Fibroblast of lung (primary cell): ENCODE results near the gene PHF20. TPM values are rescaled to one million over a fixed set of nuclear protein-coding genes. Genes with fewer than 3 reads are reported as not detected.
"Not testable (repeated sequence)": the region's sequence is repeated elsewhere in the genome, so short reads cannot be mapped to it uniquely, and the experiment has no call there.

ENCODE experiments used
- DNase-seq, 2 donors: peaks; one replicate each; pipeline versions ENCODE4 v3.0.0 to v3.0.0-alpha.2; 2010; ENCODE audit warnings: low read depth in 2 of 2
- H2AFZ ChIP-seq: 2 replicates; pipeline ENCODE4 v1.5.1; 2012; ENCODE audit warnings: low read length, control low read depth, inconsistent platforms
- H3K27ac ChIP-seq: 2 replicates; pipeline ENCODE4 v1.5.1; 2011; ENCODE audit warnings: low read length, control low read depth; ENCODE audit not compliant: insufficient read depth
- H3K27me3 ChIP-seq: 2 replicates; pipeline ENCODE4 v1.5.1; 2011; ENCODE audit warnings: mild to moderate bottlenecking, low read length; ENCODE audit not compliant: control insufficient read depth, insufficient read depth
- H3K36me3 ChIP-seq: 2 replicates; pipeline ENCODE4 v1.5.1; 2011; ENCODE audit warnings: low read length; ENCODE audit not compliant: control insufficient read depth, insufficient read depth
- H3K4me1 ChIP-seq: 2 replicates; pipeline ENCODE4 v1.5.1; 2011; ENCODE audit warnings: low read length; ENCODE audit not compliant: control insufficient read depth, insufficient read depth; ENCODE audit errors: extremely low read depth
- H3K4me2 ChIP-seq: 2 replicates; pipeline ENCODE4 v1.5.1; 2011; ENCODE audit warnings: low read length, control low read depth; ENCODE audit not compliant: insufficient read depth; ENCODE audit errors: extremely low read depth
- H3K4me3 ChIP-seq, 4 experiments: fragments of 200-600 bp in 1 of 4; sonication (generic) in 1 of 4; replicated peaks in 1 of 4; 2 replicates each; pipeline ENCODE4 v1.5.1; 2011 to 2016; ENCODE audit warnings: low read length in 4 of 4, low read depth in 3 of 4, mild to moderate bottlenecking in 3 of 4, control low read depth in 2 of 4, inconsistent platforms in 1 of 4, mixed read lengths in 1 of 4; ENCODE audit not compliant: insufficient read depth in 1 of 4; ENCODE audit errors: control extremely low read depth in 1 of 4
- H3K79me2 ChIP-seq: 2 replicates; pipeline ENCODE4 v1.5.1; 2012; ENCODE audit warnings: mild to moderate bottlenecking, low read length, inconsistent platforms; ENCODE audit not compliant: control insufficient read depth, insufficient read depth
- H3K9ac ChIP-seq: 2 replicates; pipeline ENCODE4 v1.5.1; 2011; ENCODE audit warnings: mild to moderate bottlenecking, low read length, control low read depth; ENCODE audit not compliant: insufficient read depth
- H3K9me3 ChIP-seq: 2 replicates; pipeline ENCODE4 v1.5.1; 2012; ENCODE audit warnings: low read depth, low read length; ENCODE audit not compliant: control insufficient read depth, insufficient read depth
- H4K20me1 ChIP-seq: 2 replicates; pipeline ENCODE4 v1.5.1; 2011; ENCODE audit warnings: low read length; ENCODE audit not compliant: control insufficient read depth, insufficient read depth; ENCODE audit errors: extremely low read depth
- CTCF ChIP-seq, 2 donors: IDR thresholded peaks in 1 of 2; conservative IDR thresholded peaks in 1 of 2; 1 replicate in 1 of 2; 2 replicates in 1 of 2; pipeline ENCODE4 v1.5.1; 2011 to 2012; ENCODE audit warnings: low read length in 2 of 2, control low read depth in 1 of 2, inconsistent platforms in 1 of 2, low read depth in 1 of 2, mild to moderate bottlenecking in 1 of 2
- EZH2 ChIP-seq: IDR thresholded peaks from 2 replicates; pipeline ENCODE4 v1.5.1; 2012; ENCODE audit warnings: low read length, control low read depth, mild to moderate bottlenecking; ENCODE audit errors: missing control alignments
- polyA plus RNA-seq, 2 donors: library from polyadenylated mRNA; depleted of rRNA in 1 of 2; stranded (reverse) in 1 of 2; unstranded in 1 of 2; fragments of >200 nt; gene quantifications; 2 replicates each; pipeline ENCODE4 v1.2.1, GENCODE V29; 2011 to 2012; ENCODE audit warnings: missing spikeins in 1 of 2
- total RNA-seq: library from RNA; depleted of rRNA; stranded (reverse); fragments of >200 nt; gene quantifications from 2 replicates; pipeline ENCODE4 v1.2.1, GENCODE V29; 2014

Gene PHF20
- total and polyA plus RNA-seq, 2 donors (not counting 1 experiment from before 2014, with no cell fraction given) = 31.4 to 40.1 TPM

DNA sequence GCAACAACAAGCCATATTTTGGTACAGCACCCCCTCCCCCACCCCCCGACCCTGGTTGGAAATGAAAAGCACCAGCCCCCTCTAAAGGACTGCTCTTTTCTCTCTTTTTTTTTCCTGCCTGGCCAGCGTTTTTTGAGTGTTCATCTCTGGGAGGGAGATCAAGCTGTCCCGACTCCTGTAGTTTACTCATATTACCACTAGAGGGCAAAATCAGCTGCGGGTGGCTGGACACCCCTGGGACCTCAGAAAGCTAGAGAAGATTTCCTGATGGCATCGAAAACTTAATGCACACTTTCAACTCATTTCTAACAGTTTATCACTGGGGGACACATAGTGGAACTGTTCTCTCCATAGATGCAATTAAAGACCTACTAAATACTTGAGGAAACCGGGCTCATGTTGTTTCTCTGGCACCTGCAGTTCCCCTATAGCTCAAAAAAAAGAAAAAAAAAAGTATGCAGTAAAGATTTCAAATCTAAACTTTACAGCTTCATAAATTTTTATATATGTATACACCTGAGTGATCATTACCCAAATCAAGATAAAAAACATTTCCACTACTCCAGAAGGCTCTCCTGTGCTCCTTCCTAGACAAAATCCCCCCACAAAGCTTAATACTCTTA is 221.0 kb downstream of the PHF20 start:
- peak; percentile 40 to 68 for DNase-seq
- H4K20me1 ChIP-seq = no peaks in the 10 kb centered on the region
- H3K27ac ChIP-seq = no peak overlapping the region
- TF ChIP-seq CTCF (conservative IDR thresholded peaks at IDR 0.05 in 1 of 2, IDR thresholded peaks at IDR 0.05 in 1 of 2; ENCODE audit: low read depth in 1 of 2, low read length in 2 of 2) (peak; percentile 85 to 89), EZH2 (no peak)
- peak overlapping the region; percentile 32 for H3K4me2 ChIP-seq
- no peaks in the 10 kb centered on the region for H3K36me3 ChIP-seq
- no peak overlapping the region for H2AFZ ChIP-seq
- no peaks in the 10 kb centered on the region for H3K79me2 ChIP-seq
- no peak overlapping the region for H3K4me3 ChIP-seq
- no peaks in the 10 kb centered on the region for H3K9me3 ChIP-seq
- H3K4me1 ChIP-seq = no peaks in the 10 kb centered on the region
- no peak overlapping the region for H3K9ac ChIP-seq
- no peaks in the 10 kb centered on the region for H3K27me3 ChIP-seq

DNA sequence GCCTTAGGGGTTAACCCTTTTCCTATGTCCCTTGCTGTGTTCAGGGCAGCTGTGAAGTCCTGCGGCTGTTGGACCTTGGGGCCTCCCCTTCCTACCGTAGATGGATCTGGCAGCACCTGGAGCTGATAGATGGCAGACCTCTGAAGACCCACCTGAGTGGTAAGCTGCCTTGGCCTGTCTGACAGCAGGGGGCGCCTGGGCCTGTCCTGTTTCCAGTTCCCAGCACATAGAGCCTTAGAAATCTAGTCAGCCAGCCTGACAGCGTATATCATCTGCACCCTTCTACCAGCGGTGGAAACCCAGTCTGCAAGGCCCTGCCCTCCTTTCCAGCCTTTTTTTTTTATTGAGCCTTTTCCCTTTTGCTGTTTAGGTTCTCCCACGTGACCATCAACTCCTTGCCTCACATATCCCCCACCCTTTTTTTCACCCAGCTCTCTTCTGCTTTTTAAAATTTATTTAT is 223.2 kb downstream of the PHF20 start:
- no peaks in the 10 kb centered on the region for H3K4me1 ChIP-seq
- no peaks in the 10 kb centered on the region for H4K20me1 ChIP-seq
- H3K4me3 ChIP-seq = no peak overlapping the region
- H3K27me3 ChIP-seq = no peaks in the 10 kb centered on the region
- H3K4me2 ChIP-seq = no peak overlapping the region
- no peaks in the 10 kb centered on the region for H3K9me3 ChIP-seq
- no peaks in the 10 kb centered on the region for H3K79me2 ChIP-seq
- H3K36me3 ChIP-seq = no peaks in the 10 kb centered on the region
- TF ChIP-seq CTCF (conservative IDR thresholded peaks at IDR 0.05 in 1 of 2, IDR thresholded peaks at IDR 0.05 in 1 of 2; ENCODE audit: low read depth in 1 of 2, low read length in 2 of 2) (peak; percentile 96 to 99), EZH2 (no peak)
- peak; percentile 68 to 82 for DNase-seq
- no peak overlapping the region for H2AFZ ChIP-seq
- no peak overlapping the region for H3K9ac ChIP-seq
- H3K27ac ChIP-seq = no peak overlapping the region

DNA sequence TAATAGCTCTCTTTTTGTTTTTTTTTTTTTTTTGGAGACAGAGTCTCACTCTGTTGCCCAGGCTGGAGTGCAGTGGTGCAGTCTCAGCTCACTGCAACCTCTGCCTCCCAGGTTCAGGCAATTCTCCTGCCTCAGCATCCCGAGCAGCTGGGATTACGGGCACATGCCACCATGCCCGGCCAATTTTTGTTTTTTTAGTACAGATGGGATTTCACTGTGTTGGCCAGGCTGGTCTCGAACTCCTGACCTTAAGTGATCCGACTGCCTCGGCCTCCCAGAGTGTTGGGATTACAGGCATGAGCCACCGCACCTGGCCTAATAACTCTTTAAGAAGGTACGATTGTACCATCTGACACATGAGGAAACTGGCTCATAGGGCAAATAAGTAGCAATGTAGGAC is 224.7 kb downstream of the PHF20 start:
- not testable (repeated sequence) for H3K9ac ChIP-seq, H3K27ac ChIP-seq, H2AFZ ChIP-seq, H3K27me3 ChIP-seq, H3K36me3 ChIP-seq, H3K4me2 ChIP-seq, H3K79me2 ChIP-seq, DNase-seq, H3K9me3 ChIP-seq, H3K4me1 ChIP-seq, H3K4me3 ChIP-seq, H4K20me1 ChIP-seq

Other genes with a start within 250 kb of the PHF20 start
- gene C20orf173, start 242.4 kb upstream of the PHF20 start, total RNA-seq = not detected in 2 replicates
- gene C20orf173, start 242.4 kb upstream of the PHF20 start, polyA plus RNA-seq = not detected in 2 replicates
- gene ERGIC3, start 229.9 kb upstream of the PHF20 start, total RNA-seq = 355 and 455 TPM in 2 replicates
- gene ERGIC3, start 229.9 kb upstream of the PHF20 start, polyA plus RNA-seq = 335 and 398 TPM in 2 replicates
- 6.6 and 8.5 TPM in 2 replicates for gene SPAG4, start 156.2 kb upstream of the PHF20 start, total RNA-seq
- gene SPAG4, start 156.2 kb upstream of the PHF20 start, polyA plus RNA-seq = 2.6 and 4.3 TPM in 2 replicates
- gene CPNE1, start 107.1 kb upstream of the PHF20 start, total RNA-seq = 88.8 and 101 TPM in 2 replicates
- gene CPNE1, start 107.1 kb upstream of the PHF20 start, polyA plus RNA-seq = 128 and 146 TPM in 2 replicates
- 29.9 and 31.8 TPM in 2 replicates for gene RBM12, start 107.1 kb upstream of the PHF20 start, total RNA-seq
- 109 and 126 TPM in 2 replicates for gene RBM12, start 107.1 kb upstream of the PHF20 start, polyA plus RNA-seq
- gene NFS1, start 72.7 kb upstream of the PHF20 start, total RNA-seq = 31.7 and 36.5 TPM in 2 replicates
- gene NFS1, start 72.7 kb upstream of the PHF20 start, polyA plus RNA-seq = 34.7 and 37.7 TPM in 2 replicates
- gene ROMO1, start 72.6 kb upstream of the PHF20 start, total RNA-seq = 118 and 239 TPM in 2 replicates
- gene ROMO1, start 72.6 kb upstream of the PHF20 start, polyA plus RNA-seq = 205 and 222 TPM in 2 replicates
- gene RBM39, start 29.8 kb upstream of the PHF20 start, total RNA-seq = 462 and 465 TPM in 2 replicates
- gene RBM39, start 29.8 kb upstream of the PHF20 start, polyA plus RNA-seq = 43.1 and 57.7 TPM in 2 replicates
- 44.3 and 59.6 TPM in 2 replicates for gene SCAND1, start 182.5 kb downstream of the PHF20 start, total RNA-seq
- gene SCAND1, start 182.5 kb downstream of the PHF20 start, polyA plus RNA-seq = 8.3 and 10.4 TPM in 2 replicates
- 1.3 and 2.6 TPM in 2 replicates for gene CNBD2, start 196.6 kb downstream of the PHF20 start, total RNA-seq
- gene CNBD2, start 196.6 kb downstream of the PHF20 start, polyA plus RNA-seq = 1.1 and 1.5 TPM in 2 replicates